Fibroblast of the aortic adventitia (primary cell): ENCODE data around the gene MYH10. TPM values are rescaled to one million over a fixed set of nuclear protein-coding genes. Genes with fewer than 3 reads are reported as not detected.
"Not testable (repeated sequence)": the region's sequence is repeated elsewhere in the genome, so short reads cannot be mapped to it uniquely, and the experiment has no call there.

ENCODE experiments used
- DNase-seq: peaks from one replicate; pipeline ENCODE4 v3.0.0-alpha.2; 2010; ENCODE audit warnings: low read depth
- H3K4me3 ChIP-seq: 2 replicates; pipeline ENCODE4 v1.5.1; 2011; ENCODE audit warnings: low read depth, mild to moderate bottlenecking, control low read depth, low read length, moderate library complexity
- CTCF ChIP-seq: IDR thresholded peaks from 2 replicates; pipeline ENCODE4 v1.5.1; 2011; ENCODE audit warnings: mild to moderate bottlenecking, low read length, control low read depth, inconsistent platforms; ENCODE audit not compliant: insufficient read depth
- total RNA-seq: library from RNA; depleted of rRNA; stranded (reverse); fragments of >200 nt; gene quantifications from 2 replicates; pipeline ENCODE4 v1.2.3, GENCODE V29; 2012; ENCODE audit warnings: low replicate concordance

MYH10 gene
- total RNA-seq, 1 donor = 85.7 TPM

- H3K4me3 ChIP-seq = no peak overlapping the region
- DNase-seq = no peak
- no peak for TF ChIP-seq CTCF
Measured at GRCh38 chr17:8555062-8555461, 75.5 kb downstream of the MYH10 start.

DNA sequence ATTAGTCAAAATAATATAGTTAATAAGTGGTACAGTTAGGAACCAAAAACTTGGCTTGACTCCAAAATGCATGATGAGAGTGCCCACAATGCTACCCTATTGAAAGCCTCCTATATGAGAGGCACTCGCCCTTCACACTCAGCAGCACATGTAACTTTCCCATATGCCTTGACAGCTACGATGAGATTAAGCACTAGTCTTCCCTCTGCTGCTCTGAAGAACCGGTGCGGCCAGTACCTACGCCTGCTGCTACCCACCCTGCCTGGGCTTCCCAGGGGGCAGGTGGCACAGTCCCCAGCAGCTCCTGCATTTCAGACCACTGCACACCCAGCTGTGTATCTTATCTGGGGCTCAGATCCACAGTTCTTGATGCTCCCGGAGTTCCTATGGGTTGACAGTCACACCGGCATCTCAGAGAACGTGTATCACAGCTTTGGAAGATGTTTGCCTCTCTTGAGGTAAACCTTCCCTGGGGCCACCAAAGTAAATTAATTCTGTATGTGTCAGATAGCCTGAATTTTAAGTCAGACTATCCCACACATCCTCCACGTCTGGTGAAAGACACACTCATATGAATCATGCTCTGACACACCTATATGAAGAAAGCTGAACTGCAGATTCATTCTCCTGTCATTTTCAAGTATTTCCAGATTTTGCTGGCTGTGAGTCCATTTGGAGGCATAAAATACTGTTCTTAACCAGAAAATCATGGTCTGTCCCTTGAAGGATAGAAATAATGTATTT is 77.8 kb downstream of the MYH10 start:
- peak; percentile 43 for DNase-seq

DNA sequence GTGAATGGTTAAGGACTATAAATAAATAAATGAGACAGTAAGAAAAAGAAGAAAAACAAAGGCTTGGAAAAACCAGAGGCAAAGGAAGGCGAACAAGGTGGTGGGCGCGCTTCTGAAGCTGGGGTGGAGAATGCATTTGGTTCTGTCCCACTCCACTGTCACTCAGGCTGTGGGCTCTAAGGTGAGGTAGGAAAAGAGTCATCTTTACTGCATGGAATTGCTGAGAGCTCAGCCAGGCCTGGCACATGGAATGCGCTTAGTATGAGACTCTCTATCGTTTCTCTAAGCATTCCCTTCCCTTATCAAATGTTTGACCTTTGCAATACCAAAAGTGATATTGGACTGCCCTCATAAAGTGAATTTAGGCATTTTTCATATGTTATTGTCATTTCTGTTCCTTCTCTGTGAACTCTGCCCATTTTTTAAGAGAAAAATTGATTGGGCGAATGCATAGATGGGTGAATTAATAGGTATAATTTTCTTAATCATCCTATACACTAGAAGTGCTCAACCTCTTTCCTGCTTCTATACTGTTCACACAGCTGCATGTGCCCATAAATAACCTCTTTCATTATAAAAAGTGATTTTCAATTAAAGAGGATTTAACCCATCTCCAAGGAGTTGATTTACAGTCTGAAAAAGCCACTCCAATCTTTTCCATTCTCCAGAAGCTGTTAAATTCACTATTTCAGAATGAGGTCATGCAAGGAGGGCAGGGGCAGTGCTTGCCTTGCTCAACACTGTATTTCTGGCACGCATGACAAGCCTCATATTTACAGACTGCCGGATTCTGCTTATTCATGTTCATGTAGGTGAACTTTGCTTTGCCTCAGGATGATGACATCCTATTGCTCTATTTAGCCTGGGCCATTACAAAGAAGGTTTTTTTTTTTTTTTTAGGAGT is 87.7 kb downstream of the MYH10 start:
- H3K4me3 ChIP-seq = no peak overlapping the region
- peak; percentile 98 for DNase-seq
- no peak for TF ChIP-seq CTCF

More for the DNA sequence above, 77.8 kb downstream of the MYH10 start:
- no peak for TF ChIP-seq CTCF
- H3K4me3 ChIP-seq = no peak overlapping the region

DNA sequence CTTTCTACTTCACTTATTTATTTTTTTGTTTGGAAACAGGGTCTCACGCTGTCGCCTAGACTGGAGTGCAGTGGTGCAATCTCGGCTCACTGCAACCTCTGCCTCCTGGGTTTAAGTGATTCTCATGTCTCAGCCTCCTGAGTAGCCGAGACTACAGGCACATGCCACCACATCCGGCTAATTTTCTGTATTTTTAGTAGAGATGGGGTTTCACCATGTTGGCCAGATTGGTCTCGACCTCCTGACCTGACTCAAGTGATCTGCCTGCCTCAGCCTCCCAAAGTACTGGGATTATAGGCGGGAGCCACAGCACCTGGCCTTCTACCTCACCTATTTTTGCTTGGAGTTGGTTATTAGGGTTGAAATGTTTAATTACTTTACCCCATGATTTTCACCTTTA is 90.5 kb downstream of the MYH10 start:
- DNase-seq, H3K4me3 ChIP-seq: not testable (repeated sequence)

GRCh38 chr17:8537734-8538133 is 92.8 kb downstream of the MYH10 start:
- no peak overlapping the region for H3K4me3 ChIP-seq
- no peak for DNase-seq
- no peak for TF ChIP-seq CTCF

GRCh38 chr17:8534498-8535188 is 95.9 kb downstream of the MYH10 start:
- TF ChIP-seq CTCF = no peak
- H3K4me3 ChIP-seq = no peak overlapping the region
- no peak for DNase-seq

GRCh38 chr17:8532021-8532420 is 98.5 kb downstream of the MYH10 start:
- peak; percentile 84 for DNase-seq
- H3K4me3 ChIP-seq = no peak overlapping the region
- no peak for TF ChIP-seq CTCF
